Astrocyte of the cerebellum (primary cell): ENCODE results near the gene TCF7L2.

ENCODE experiments used
- DNase-seq: peaks from one replicate; pipeline ENCODE4 v3.0.0-alpha.2; 2011; ENCODE audit warnings: low read depth
- H3K4me3 ChIP-seq: 2 replicates; pipeline ENCODE4 v1.5.1; 2011; ENCODE audit warnings: mild to moderate bottlenecking, low read depth, low read length, moderate library complexity
- in situ Hi-C: cut with HindIII; loops from 2 replicates; pipeline ENCODE4 v1.10.0; 2017; ENCODE audit warnings: low sequenced_read_pairs
- TF ChIP-seq, protein P1 (sequence below): IDR thresholded peaks from 2 replicates; pipeline ENCODE4 v1.5.1; 2012; ENCODE audit warnings: low read length, low read depth, moderate library complexity, mild to moderate bottlenecking; ENCODE audit errors: missing control alignments

The TCF7L2 gene

DNA sequence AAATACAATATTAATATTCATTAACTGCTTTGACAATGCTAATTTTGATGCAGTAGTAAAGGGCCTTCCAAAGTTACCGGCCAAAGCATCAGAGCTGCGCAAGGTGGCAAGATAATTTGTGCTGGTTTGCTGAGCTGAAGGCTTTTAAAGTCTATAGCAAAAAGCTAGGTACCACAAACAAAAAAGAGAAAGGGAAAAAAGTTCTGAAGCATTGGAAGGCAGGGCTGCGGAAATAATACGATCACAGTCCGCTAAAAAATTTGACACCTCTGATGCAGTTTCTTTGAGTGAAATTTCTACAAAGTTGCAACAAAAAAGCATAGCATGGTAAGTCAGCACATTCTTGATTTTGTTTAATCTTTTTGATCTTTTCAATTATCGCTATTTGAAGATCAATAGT is 175.6 kb downstream of the TCF7L2 start:
- DNase-seq, result no peak
- TF ChIP-seq, protein P1, sequence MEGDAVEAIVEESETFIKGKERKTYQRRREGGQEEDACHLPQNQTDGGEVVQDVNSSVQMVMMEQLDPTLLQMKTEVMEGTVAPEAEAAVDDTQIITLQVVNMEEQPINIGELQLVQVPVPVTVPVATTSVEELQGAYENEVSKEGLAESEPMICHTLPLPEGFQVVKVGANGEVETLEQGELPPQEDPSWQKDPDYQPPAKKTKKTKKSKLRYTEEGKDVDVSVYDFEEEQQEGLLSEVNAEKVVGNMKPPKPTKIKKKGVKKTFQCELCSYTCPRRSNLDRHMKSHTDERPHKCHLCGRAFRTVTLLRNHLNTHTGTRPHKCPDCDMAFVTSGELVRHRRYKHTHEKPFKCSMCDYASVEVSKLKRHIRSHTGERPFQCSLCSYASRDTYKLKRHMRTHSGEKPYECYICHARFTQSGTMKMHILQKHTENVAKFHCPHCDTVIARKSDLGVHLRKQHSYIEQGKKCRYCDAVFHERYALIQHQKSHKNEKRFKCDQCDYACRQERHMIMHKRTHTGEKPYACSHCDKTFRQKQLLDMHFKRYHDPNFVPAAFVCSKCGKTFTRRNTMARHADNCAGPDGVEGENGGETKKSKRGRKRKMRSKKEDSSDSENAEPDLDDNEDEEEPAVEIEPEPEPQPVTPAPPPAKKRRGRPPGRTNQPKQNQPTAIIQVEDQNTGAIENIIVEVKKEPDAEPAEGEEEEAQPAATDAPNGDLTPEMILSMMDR, result no peak
- H3K4me3 ChIP-seq, result no peak overlapping the region
- in situ Hi-C loops, result loop anchor here (25.0 kb wide), 1 partner anchor 563 kb away; no protein-coding TSS in a partner anchor

DNA sequence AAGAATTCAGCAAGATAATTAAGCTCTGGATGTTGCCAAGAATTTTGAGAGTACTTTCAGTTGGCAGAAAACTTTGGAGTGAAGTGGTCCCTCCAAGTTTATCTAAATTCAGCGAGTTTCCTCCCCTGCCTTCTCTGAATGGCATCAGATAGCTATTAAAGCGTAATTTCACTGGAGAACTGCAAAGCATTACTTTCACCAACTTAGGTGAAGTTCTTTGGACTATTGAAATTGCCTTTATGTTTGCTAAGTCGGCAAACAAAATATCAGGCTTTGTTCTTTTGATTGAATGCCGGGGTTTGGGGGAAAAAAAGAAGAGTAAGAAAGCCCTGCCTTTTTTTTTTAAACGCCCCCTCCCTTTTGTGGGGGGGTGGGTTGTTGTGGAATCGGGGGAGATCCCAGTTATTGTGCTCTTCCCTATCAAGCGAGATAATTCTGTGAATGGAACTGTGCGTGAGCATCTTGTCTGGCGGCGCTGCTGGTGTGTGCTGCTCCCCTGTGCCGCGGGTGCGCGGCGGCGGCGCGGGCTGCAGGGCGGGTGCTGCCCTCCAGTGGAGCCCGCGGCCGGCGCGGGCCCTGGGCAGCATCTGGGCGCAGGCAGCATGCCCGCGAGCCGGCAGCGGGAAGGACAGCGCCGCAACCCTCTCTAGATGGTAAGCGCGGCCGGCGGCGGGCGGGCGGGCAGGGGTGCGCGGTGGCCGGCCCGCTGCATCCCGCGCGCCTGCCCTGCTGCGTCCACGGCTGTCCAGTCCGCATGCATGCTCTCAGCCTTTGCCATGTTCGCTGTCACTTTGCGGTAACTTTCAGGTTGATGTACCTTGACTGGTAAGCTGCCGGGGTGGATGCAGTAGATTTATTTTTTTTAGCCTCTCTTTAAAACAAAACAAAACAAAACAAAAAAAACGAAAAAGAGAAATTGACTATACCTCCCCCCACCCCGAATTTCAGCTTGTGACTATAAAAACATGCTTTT is 176.5 kb downstream of the TCF7L2 start:
- peak overlapping the region; percentile 35 for H3K4me3 ChIP-seq
- peak; percentile 39 for DNase-seq
- in situ Hi-C loops, result loop anchor here (25.0 kb wide), 1 partner anchor 564 kb away; no protein-coding TSS in a partner anchor
- TF ChIP-seq, protein P1, result peak; percentile 40

DNA sequence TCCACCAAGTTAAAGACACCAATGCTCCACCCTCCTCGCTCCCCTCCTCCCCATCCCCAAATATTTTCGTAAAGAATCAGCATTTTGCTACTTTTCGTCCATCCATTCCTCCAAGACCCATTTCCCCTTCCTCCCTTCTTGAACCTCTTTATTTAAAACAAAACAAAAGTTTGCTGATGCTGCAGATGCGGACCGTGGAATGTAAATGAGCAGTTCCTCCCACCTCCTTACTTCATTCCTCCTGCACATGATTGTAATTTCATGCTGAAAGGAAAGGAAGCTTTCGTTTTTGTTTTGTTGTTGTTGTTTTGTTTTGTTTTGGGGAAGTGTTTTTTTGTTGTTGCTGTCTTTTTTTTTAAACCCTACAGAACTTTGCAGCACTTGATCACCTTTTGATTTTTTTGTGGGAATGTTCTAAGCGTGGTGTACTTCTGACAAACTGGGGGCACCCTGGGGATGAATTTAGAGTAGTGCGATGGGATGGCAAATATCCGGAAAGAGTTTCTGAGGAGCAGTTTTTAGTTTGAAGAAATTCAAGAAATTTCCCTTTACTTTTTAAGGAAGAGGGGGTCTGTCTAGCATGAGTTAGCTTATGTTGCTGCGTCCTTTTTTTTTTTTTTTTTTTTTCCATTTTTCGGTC is 177.3 kb downstream of the TCF7L2 start:
- in situ Hi-C loops, result loop anchor here (25.0 kb wide), 1 partner anchor 565 kb away; no protein-coding TSS in a partner anchor
- H3K4me3 ChIP-seq, result peak overlapping the region; percentile 28
- TF ChIP-seq, protein P1, result no peak
- DNase-seq, result no peak

DNA sequence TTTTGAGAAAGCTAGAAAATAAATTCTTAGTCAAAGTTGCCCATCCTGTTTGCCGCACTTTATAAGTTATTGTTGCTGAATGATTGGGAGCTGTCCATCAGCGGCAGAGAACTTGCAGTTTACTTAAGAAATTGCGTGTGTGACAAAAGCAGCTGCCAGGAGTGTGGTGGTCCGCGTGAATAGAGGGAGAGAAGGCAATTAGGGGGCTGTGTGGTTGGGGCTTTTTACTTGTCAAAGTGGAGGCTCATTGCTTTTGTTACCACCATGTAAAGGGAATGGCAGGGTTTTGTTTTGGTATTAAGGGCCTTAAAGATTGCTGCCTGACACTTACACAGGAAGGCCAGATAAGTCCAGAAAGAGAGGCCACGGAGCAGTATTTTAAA is 177.8 kb downstream of the TCF7L2 start:
- H3K4me3 ChIP-seq, result no peak overlapping the region
- in situ Hi-C loops, result loop anchor here (25.0 kb wide), 1 partner anchor 566 kb away; no protein-coding TSS in a partner anchor
- no peak for DNase-seq
- TF ChIP-seq, protein P1, result no peak

DNA sequence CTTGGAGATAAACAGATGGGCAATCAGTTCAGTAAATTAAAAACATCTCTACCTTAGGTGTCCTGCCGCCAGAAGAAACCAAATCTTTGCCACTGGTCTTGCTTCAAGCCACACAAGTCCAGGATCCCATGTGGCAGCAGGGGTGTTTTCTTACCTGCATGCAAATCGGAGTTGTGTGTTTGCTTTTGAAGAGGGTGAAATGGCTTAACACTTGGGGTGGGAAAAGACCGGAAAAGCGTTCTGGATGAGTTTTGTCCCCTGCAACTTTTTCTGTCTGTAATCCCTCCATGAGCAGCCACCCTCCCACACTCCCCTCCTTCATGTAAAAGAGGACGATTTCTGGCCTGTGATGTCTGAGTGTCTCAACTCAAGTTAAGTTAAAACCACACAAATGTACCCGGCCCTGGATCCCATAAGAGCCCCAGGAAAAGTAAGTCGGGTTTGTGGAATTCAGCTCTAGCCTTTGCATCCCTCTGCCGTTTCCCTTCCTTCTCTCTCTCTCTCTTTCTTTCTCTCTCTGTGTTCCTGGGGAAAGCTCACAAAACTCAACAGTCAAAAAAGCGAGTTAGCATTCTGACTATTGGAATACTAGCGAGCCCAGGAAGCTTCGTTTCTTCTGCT is 178.5 kb downstream of the TCF7L2 start:
- TF ChIP-seq, protein P1, result no peak
- in situ Hi-C loops, result loop anchor here (25.0 kb wide), 1 partner anchor 566 kb away; no protein-coding TSS in a partner anchor
- no peak overlapping the region for H3K4me3 ChIP-seq
- DNase-seq, result no peak

DNA sequence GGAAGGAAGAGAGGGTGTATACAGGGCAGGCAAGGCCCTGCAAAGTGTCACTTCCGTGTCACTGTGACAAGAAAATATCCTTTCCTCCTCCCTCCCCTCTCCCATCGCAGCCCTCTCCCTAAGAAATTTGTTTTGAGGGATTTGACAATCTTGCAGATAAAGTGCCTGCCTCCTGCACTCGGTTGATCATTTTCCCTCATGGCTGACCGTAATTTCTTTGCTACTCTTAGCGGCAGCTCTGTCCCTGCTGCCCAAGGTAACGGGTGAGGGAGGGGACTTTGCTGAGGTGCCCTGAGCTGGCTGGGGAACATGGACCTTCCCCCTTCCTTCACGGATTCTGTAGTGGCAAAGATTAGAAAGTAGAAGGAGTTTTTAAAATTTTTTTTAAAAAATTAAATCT is 179.1 kb downstream of the TCF7L2 start:
- no peak for DNase-seq
- TF ChIP-seq, protein P1, result no peak
- in situ Hi-C loops, result loop anchor here (25.0 kb wide), 1 partner anchor 567 kb away; no protein-coding TSS in a partner anchor
- H3K4me3 ChIP-seq, result no peak overlapping the region
